Measurements from ENCODE around the gene C20orf144.

The C20orf144 gene

GRCh38 chr20:33688938-33689424, 26.9 kb downstream of the C20orf144 start:
- H3K9me2 ChIP-seq (replicated peaks; ENCODE audit: low read depth, low read length), result no peaks in the 10 kb centered on the region

GRCh38 chr20:33689493-33689892, 27.4 kb downstream of the C20orf144 start:
- H3K4me2 ChIP-seq (ENCODE audit: low read depth, low read length, poor library complexity, severe bottlenecking), result peak overlapping the region; percentile 69
- H3K4me1 ChIP-seq (ENCODE audit: insufficient read depth, low read length, poor library complexity, severe bottlenecking), result peaks cover 33% of the 10 kb centered on the region
- H3K36me3 ChIP-seq (ENCODE audit: insufficient read depth, low read length), result no peaks in the 10 kb centered on the region
- H3K9me2 ChIP-seq (replicated peaks; ENCODE audit: low read depth, low read length), result no peaks in the 10 kb centered on the region
- TF ChIP-seq CTCF (conservative IDR thresholded peaks at IDR 0.05; ENCODE audit: low read length), result no peak
- no peak for TF ChIP-seq EZH2phosphoT487 (IDR thresholded peaks at IDR 0.05; ENCODE audit: borderline replicate concordance)
- H3F3A ChIP-seq (ENCODE audit: low read depth), result peaks cover 8% of the 10 kb centered on the region; the same call in 1 of the 2 replicates
- peak overlapping the region; percentile 56 for H3K4me3 ChIP-seq (ENCODE audit: low read length, poor library complexity, severe bottlenecking)
- H3K79me2 ChIP-seq (ENCODE audit: insufficient read depth, low read length), result peaks cover 12% of the 10 kb centered on the region
- H3K27me3 ChIP-seq (ENCODE audit: insufficient read depth, low read length, poor library complexity, severe bottlenecking), result no peaks in the 10 kb centered on the region
- peaks cover 7% of the 10 kb centered on the region for H4K20me1 ChIP-seq (ENCODE audit: insufficient read depth, low read length, poor library complexity, severe bottlenecking)
- no peaks in the 10 kb centered on the region for H3K9me3 ChIP-seq (ENCODE audit: insufficient read depth, low read depth, low read length)
- peak overlapping the region; percentile 44 for H3K9ac ChIP-seq (ENCODE audit: low read depth, low read length, poor library complexity, severe bottlenecking)
- H2AFZ ChIP-seq (ENCODE audit: low read length), result no peak overlapping the region

More at GRCh38 chr20:33688938-33689424, 26.9 kb downstream of the C20orf144 start:
- Histone ChIP-seq H3K9ac (ENCODE audit: low read depth, low read length, poor library complexity, severe bottlenecking) (no peak overlapping the region), H2AFZ (ENCODE audit: low read length) (no peak overlapping the region), H4K20me1 (ENCODE audit: insufficient read depth, low read length, poor library complexity, severe bottlenecking) (peaks cover 12% of the 10 kb centered on the region), H3K4me1 (ENCODE audit: insufficient read depth, low read length, poor library complexity, severe bottlenecking) (peaks cover 38% of the 10 kb centered on the region), H3K9me3 (ENCODE audit: insufficient read depth, low read depth, low read length) (no peaks in the 10 kb centered on the region), H3K79me2 (ENCODE audit: insufficient read depth, low read length) (peaks cover 17% of the 10 kb centered on the region), H3K4me2 (ENCODE audit: low read depth, low read length, poor library complexity, severe bottlenecking) (peak overlapping the region; percentile 69), H3K36me3 (ENCODE audit: insufficient read depth, low read length) (no peaks in the 10 kb centered on the region), H3K4me3 (ENCODE audit: low read length, poor library complexity, severe bottlenecking) (no peak overlapping the region), H3K27me3 (ENCODE audit: insufficient read depth, low read length, poor library complexity, severe bottlenecking) (no peaks in the 10 kb centered on the region), H3F3A (ENCODE audit: low read depth) (peaks cover 8% of the 10 kb centered on the region; the same call in 1 of the 2 replicates)
- TF ChIP-seq EZH2phosphoT487 (IDR thresholded peaks at IDR 0.05; ENCODE audit: borderline replicate concordance) (no peak), CTCF (conservative IDR thresholded peaks at IDR 0.05; ENCODE audit: low read length) (no peak)

DNA sequence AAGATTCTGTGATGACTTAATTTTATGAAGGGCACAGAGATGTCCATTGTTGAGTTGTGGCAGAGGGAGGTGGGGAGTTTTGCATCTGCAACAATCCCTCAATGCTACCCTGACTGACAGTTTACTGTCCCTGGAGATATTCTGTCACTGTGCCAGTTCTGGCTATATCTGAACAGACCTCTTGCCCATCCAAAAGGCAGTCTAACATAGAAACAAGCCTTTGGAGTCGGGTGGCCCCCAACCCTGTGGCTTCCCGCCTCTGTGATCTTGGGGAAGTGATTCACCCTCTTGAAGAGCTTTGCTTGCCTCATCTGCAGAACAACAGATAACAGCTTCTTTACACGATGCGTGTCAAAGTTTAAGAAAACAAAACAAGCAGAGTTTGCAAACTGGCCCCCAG, 27.8 kb downstream of the C20orf144 start:
- H3K4me2 ChIP-seq (ENCODE audit: low read depth, low read length, poor library complexity, severe bottlenecking), result peak overlapping the region; percentile 69
- TF ChIP-seq EZH2phosphoT487 (IDR thresholded peaks at IDR 0.05; ENCODE audit: borderline replicate concordance), result no peak
- TF ChIP-seq CTCF (conservative IDR thresholded peaks at IDR 0.05; ENCODE audit: low read length), result no peak
- H3K9me2 ChIP-seq (replicated peaks; ENCODE audit: low read depth, low read length), result no peaks in the 10 kb centered on the region

More for the DNA sequence above, 27.8 kb downstream of the C20orf144 start:
- Histone ChIP-seq H3K4me1 (ENCODE audit: insufficient read depth, low read length, poor library complexity, severe bottlenecking) (peaks cover 28% of the 10 kb centered on the region), H3K79me2 (ENCODE audit: insufficient read depth, low read length) (peaks cover 7% of the 10 kb centered on the region), H3K4me3 (ENCODE audit: low read length, poor library complexity, severe bottlenecking) (peak overlapping the region; percentile 56), H3K36me3 (ENCODE audit: insufficient read depth, low read length) (no peaks in the 10 kb centered on the region), H4K20me1 (ENCODE audit: insufficient read depth, low read length, poor library complexity, severe bottlenecking) (peaks cover 2% of the 10 kb centered on the region), H3K9ac (ENCODE audit: low read depth, low read length, poor library complexity, severe bottlenecking) (peak overlapping the region; percentile 44), H3K9me3 (ENCODE audit: insufficient read depth, low read depth, low read length) (no peaks in the 10 kb centered on the region), H2AFZ (ENCODE audit: low read length) (no peak overlapping the region), H3F3A (ENCODE audit: low read depth) (peaks cover 8% of the 10 kb centered on the region; the same call in 1 of the 2 replicates), H3K27me3 (ENCODE audit: insufficient read depth, low read length, poor library complexity, severe bottlenecking) (no peaks in the 10 kb centered on the region)
